ENCODE results near the gene BRD3.

- TF ChIP-seq CTCF (IDR thresholded peaks at IDR 0.05; ENCODE audit: insufficient read depth, low read length, poor library complexity, severe bottlenecking) (no peak), EZH2phosphoT487 (conservative IDR thresholded peaks at IDR 0.05; ENCODE audit: low read length) (no peak)
Observed at GRCh38 chr9:134043531-134043988, 24.3 kb downstream of the BRD3 start.
